Measurements from ENCODE around the gene PIK3CG. TPM values are rescaled to one million over a fixed set of nuclear protein-coding genes. Genes with fewer than 3 reads are reported as not detected.
"Not testable (repeated sequence)": the region's sequence is repeated elsewhere in the genome, so short reads cannot be mapped to it uniquely, and the experiment has no call there.

Gene PIK3CG
- total RNA-seq, 1 donor from 2014 or later: 0.82 TPM

DNA sequence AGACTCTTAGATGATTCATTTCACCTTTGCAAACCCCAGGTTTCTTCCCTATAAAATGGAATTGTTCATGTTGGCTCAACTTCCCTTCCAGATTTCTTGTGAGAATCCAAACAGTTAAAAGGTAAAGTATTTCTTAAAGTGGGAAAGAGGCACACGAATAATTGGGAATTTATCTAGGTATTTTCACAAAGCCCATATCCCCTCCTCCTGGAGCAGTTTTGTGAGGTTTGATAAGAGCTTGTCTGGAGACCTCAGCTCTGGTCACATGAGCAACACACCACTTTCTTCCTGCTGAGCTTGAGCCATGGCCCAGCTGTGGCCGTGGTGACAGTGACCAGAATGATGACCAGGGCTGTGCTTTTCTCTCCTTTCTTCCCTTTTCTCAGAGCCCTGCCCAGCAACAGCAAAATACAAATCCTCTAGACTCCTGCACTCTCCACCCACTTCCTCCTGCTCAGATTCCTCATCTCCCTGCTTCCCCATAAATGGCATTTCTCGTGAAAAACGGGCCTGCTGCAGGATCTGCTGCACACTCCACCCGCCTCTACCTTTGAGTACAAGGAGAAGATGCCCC lies 87.7 kb downstream of the PIK3CG start:
- DNase-seq (ENCODE audit: low read depth): no peak
- H3K4me2 ChIP-seq (ENCODE audit: low read length): no peak overlapping the region
- H3K36me3 ChIP-seq (ENCODE audit: insufficient read depth, low read length): no peaks in the 10 kb centered on the region
- FAIRE-seq: no peak
- no peaks in the 10 kb centered on the region for H4K20me1 ChIP-seq (ENCODE audit: insufficient read depth, low read length)
- TF ChIP-seq EZH2 (IDR thresholded peaks at IDR 0.05; ENCODE audit: insufficient read depth, low read length): no peak
- TF ChIP-seq, protein P1, sequence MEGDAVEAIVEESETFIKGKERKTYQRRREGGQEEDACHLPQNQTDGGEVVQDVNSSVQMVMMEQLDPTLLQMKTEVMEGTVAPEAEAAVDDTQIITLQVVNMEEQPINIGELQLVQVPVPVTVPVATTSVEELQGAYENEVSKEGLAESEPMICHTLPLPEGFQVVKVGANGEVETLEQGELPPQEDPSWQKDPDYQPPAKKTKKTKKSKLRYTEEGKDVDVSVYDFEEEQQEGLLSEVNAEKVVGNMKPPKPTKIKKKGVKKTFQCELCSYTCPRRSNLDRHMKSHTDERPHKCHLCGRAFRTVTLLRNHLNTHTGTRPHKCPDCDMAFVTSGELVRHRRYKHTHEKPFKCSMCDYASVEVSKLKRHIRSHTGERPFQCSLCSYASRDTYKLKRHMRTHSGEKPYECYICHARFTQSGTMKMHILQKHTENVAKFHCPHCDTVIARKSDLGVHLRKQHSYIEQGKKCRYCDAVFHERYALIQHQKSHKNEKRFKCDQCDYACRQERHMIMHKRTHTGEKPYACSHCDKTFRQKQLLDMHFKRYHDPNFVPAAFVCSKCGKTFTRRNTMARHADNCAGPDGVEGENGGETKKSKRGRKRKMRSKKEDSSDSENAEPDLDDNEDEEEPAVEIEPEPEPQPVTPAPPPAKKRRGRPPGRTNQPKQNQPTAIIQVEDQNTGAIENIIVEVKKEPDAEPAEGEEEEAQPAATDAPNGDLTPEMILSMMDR (IDR thresholded peaks at IDR 0.05; ENCODE audit: insufficient read depth, low read depth, low read length): no peak
- H3K36me3 Mint-ChIP-seq (ENCODE audit: low read depth, unreplicated experiment): no peaks in the 10 kb centered on the region
- H3K27me3 ChIP-seq (ENCODE audit: insufficient read depth, low read length): peaks cover 2% of the 10 kb centered on the region
- no peak overlapping the region for H3K9ac ChIP-seq (ENCODE audit: low read length)
- H3K4me3 ChIP-seq (ENCODE audit: insufficient read depth, low read depth, low read length): no peak overlapping the region
- H3K27me3 Mint-ChIP-seq (ENCODE audit: low read depth, unreplicated experiment): peaks cover 4% of the 10 kb centered on the region
- H3K4me3 Mint-ChIP-seq (ENCODE audit: unreplicated experiment): no peak overlapping the region
- H3K4me1 Mint-ChIP-seq (ENCODE audit: low read depth, unreplicated experiment): peaks cover 6% of the 10 kb centered on the region
- H3K4me1 ChIP-seq (ENCODE audit: insufficient read depth, low read length): no peaks in the 10 kb centered on the region
- H3K9me3 Mint-ChIP-seq (ENCODE audit: unreplicated experiment): peaks cover 3% of the 10 kb centered on the region
- H2AFZ ChIP-seq (ENCODE audit: low read depth, low read length): peak overlapping the region; percentile 56
- no peak overlapping the region for H3K27ac ChIP-seq (ENCODE audit: low read depth, low read length)
- H3K79me2 ChIP-seq (ENCODE audit: insufficient read depth, low read length): no peaks in the 10 kb centered on the region
- no peaks in the 10 kb centered on the region for H3K9me3 ChIP-seq (ENCODE audit: insufficient read depth, low read depth, low read length)
- H3K27ac Mint-ChIP-seq (ENCODE audit: unreplicated experiment): no peak overlapping the region

DNA sequence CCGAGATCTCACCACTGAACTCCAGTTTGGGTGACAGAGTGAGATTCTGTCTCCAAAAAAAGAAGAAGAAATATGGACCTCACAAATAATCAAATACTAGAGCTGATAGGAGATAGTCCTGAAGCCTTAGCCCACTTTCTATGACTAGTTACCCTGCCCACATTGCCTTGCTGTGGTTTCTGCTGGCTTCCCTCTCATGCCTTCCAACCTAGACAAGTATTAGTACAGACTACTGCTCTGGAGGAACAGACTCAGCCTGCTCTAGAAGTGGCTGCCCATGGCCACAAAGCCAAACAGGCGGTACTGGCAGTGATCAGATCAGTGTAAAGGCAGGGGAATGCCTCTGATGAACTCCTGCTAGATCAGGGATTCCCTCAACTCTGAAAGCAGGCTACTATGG lies 89.8 kb downstream of the PIK3CG start:
- peaks cover 3% of the 10 kb centered on the region for H3K27me3 Mint-ChIP-seq (ENCODE audit: low read depth, unreplicated experiment)
- Histone ChIP-seq H3K27me3 (ENCODE audit: insufficient read depth, low read length) (peaks cover 2% of the 10 kb centered on the region), H3K36me3 (ENCODE audit: insufficient read depth, low read length) (no peaks in the 10 kb centered on the region), H3K27ac (ENCODE audit: low read depth, low read length) (no peak overlapping the region), H3K79me2 (ENCODE audit: insufficient read depth, low read length) (no peaks in the 10 kb centered on the region), H3K4me2 (ENCODE audit: low read length) (no peak overlapping the region), H3K9me3 (ENCODE audit: insufficient read depth, low read depth, low read length) (no peaks in the 10 kb centered on the region), H3K4me1 (ENCODE audit: insufficient read depth, low read length) (no peaks in the 10 kb centered on the region), H3K4me3 (ENCODE audit: insufficient read depth, low read depth, low read length) (no peak overlapping the region), H4K20me1 (ENCODE audit: insufficient read depth, low read length) (no peaks in the 10 kb centered on the region), H2AFZ (ENCODE audit: low read depth, low read length) (no peak overlapping the region), H3K9ac (ENCODE audit: low read length) (no peak overlapping the region)
- peaks cover 6% of the 10 kb centered on the region for H3K4me1 Mint-ChIP-seq (ENCODE audit: low read depth, unreplicated experiment)
- TF ChIP-seq EZH2 (IDR thresholded peaks at IDR 0.05; ENCODE audit: insufficient read depth, low read length): no peak
- TF ChIP-seq, protein P1 (IDR thresholded peaks at IDR 0.05; ENCODE audit: insufficient read depth, low read depth, low read length): no peak
- H3K4me3 Mint-ChIP-seq (ENCODE audit: unreplicated experiment): no peak overlapping the region
- H3K9me3 Mint-ChIP-seq (ENCODE audit: unreplicated experiment): peaks cover 3% of the 10 kb centered on the region
- H3K36me3 Mint-ChIP-seq (ENCODE audit: low read depth, unreplicated experiment): no peaks in the 10 kb centered on the region
- no peak overlapping the region for H3K27ac Mint-ChIP-seq (ENCODE audit: unreplicated experiment)
- no peak for FAIRE-seq
- no peak for DNase-seq (ENCODE audit: low read depth)

DNA sequence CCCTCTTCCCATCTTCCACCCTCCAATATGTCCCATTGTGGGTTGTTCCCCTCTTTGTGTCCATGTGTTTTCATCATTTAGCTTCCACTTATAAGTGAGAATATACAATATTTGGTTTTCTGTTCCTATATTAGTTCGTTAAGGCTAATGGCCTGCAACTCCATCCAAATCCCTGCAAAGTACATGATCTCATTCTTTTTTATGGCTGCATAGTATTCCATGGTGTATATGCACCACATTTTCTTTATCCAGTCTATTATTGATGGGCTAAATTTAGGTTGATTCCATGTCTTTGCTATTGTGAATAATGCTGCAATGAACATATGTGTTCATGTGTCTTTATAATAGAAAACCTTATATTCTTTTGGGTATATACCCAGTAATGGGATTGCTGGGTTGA lies 90.8 kb downstream of the PIK3CG start:
- not testable (repeated sequence) for H4K20me1 ChIP-seq (ENCODE audit: insufficient read depth, low read length); H3K4me2 ChIP-seq (ENCODE audit: low read length); H3K9ac ChIP-seq (ENCODE audit: low read length); H2AFZ ChIP-seq (ENCODE audit: low read depth, low read length); H3K79me2 ChIP-seq (ENCODE audit: insufficient read depth, low read length); DNase-seq (ENCODE audit: low read depth); H3K27me3 ChIP-seq (ENCODE audit: insufficient read depth, low read length); H3K27ac ChIP-seq (ENCODE audit: low read depth, low read length); H3K36me3 Mint-ChIP-seq (ENCODE audit: low read depth, unreplicated experiment); H3K9me3 Mint-ChIP-seq (ENCODE audit: unreplicated experiment); H3K4me1 Mint-ChIP-seq (ENCODE audit: low read depth, unreplicated experiment); FAIRE-seq; H3K27ac Mint-ChIP-seq (ENCODE audit: unreplicated experiment); H3K9me3 ChIP-seq (ENCODE audit: insufficient read depth, low read depth, low read length); H3K4me3 Mint-ChIP-seq (ENCODE audit: unreplicated experiment); H3K4me1 ChIP-seq (ENCODE audit: insufficient read depth, low read length); H3K4me3 ChIP-seq (ENCODE audit: insufficient read depth, low read depth, low read length); H3K36me3 ChIP-seq (ENCODE audit: insufficient read depth, low read length)
- peaks cover 11% of the 10 kb centered on the region for H3K27me3 Mint-ChIP-seq (ENCODE audit: low read depth, unreplicated experiment)

Other genes starting within 250 kb of the PIK3CG start
- 26.8 TPM in 2 replicates for gene CCDC71L, start 204.1 kb upstream of the PIK3CG start, total RNA-seq
- gene PRKAR2B, start 179.4 kb downstream of the PIK3CG start, total RNA-seq: 6.4 and 7.6 TPM in 2 replicates